Stimulated activated CD4-positive, alpha-beta T cell treated with anti-CD3 and anti-CD28 coated beads, Interleukin-1b, Interleukin-23, amount 100 ng/mL, for 4 hours (primary cell): ENCODE measurements around the gene GLI2.

ENCODE experiments used
- DNase-seq, 2 donors: peaks; one replicate each; pipeline ENCODE4 v3.0.0-alpha.2; 2020; ENCODE audit warnings: low read depth in 2 of 2

The GLI2 gene

GRCh38 chr2:120770176-120770575, 34.5 kb downstream of the GLI2 start:
- DNase-seq, result no peak

DNA sequence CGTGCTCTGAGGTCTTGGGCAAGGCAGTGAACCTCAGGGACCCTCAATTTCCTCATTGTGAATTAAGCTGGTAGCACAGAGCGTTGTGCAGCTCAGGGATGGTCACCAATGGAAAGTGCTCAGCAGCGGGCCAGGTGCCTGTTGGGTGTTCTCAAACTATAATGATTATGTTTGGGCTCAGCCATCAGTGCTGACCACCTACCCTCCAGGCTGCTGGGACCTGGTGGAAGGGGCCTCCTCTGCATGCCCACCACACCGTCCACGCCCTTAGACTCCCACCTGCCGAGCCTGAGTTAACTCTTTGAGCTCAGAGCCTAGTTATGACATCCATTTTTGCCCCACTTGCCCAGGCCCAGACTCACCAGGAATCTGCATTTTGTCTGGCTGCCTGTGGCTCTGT, 35.0 kb downstream of the GLI2 start:
- DNase-seq, result no peak

DNA sequence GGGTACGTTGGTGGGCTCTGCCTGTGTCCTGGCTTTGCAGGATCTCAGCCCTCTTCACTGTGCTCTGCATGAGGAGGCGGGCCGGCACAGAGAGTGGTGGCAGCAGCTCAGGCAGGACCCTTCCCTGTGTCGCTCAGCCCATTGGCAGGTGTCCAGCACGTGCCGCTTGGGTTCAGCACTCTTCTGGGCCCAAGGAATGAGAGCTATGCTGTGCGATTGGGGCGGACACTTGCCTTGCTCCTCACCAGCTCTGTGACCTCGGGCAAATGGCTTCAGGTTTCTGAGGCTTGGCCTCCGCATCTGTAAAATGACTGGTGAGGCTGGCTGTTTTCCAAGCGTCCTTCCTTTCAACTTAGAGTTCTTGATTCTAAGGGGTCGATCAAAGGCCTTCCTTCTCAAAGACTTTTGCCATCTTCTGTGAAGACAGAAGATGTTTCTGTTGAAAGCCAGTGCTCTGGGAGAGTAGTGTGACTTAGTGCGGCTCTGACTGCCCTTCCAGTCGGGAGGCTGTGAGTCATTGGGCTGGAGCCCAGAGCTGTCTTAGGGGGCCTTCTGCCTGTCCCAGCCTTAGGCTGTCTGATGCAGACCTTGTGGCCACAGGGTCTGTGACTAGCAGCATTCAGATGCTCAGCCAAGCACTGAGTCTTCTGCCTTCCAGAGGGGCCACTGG, 35.6 kb downstream of the GLI2 start:
- no peak for DNase-seq

GRCh38 chr2:120771781-120772208, 36.1 kb downstream of the GLI2 start:
- no peak for DNase-seq

DNA sequence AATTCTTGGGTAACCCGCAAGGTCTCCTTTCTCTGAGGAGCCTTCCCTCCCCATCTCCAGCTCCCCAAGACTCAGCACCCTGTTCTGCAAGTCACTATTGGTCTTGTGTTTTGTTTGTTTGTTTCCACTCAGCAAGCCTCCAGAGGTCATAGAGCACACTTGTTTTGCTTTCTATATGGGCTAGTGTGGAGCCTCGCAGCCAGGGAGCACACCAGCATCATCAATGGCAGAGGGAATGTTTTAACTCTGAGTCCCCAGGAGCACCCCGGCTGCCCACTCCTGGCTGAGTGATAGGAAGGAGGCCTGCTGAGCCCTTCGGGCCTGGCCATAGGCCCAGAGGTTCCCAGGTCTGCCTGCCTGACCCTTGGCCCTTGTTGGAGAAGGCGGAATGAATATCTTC, 36.6 kb downstream of the GLI2 start:
- no peak for DNase-seq

GRCh38 chr2:120773186-120773800, 37.6 kb downstream of the GLI2 start:
- no peak for DNase-seq

- no peak for DNase-seq
Observed at GRCh38 chr2:120774557-120775160, 39.0 kb downstream of the GLI2 start.

- no peak for DNase-seq
Observed at GRCh38 chr2:120775194-120775593, 39.5 kb downstream of the GLI2 start.

GRCh38 chr2:120775801-120776589, 40.3 kb downstream of the GLI2 start:
- no peak for DNase-seq

DNA sequence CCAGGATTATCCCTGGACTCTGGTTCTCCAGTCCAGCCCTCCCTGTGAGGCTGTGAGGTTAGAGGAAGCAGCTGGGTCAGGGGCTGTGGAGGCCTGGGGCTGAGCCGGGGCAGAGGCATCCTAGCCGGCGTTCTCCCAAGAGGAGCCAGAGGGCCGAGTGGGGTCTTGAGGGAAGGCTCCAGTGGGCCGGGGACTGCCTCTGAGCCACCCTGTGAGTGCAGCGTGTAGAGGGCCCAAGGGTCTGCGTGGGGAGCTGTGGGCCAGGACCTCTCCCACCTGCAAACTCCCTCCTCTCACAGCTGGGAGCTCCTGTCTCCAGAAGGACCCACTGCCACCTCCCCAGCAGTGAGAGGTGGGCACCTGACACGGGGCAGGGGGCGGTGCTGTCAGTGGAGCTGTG, 41.0 kb downstream of the GLI2 start:
- no peak for DNase-seq

DNA sequence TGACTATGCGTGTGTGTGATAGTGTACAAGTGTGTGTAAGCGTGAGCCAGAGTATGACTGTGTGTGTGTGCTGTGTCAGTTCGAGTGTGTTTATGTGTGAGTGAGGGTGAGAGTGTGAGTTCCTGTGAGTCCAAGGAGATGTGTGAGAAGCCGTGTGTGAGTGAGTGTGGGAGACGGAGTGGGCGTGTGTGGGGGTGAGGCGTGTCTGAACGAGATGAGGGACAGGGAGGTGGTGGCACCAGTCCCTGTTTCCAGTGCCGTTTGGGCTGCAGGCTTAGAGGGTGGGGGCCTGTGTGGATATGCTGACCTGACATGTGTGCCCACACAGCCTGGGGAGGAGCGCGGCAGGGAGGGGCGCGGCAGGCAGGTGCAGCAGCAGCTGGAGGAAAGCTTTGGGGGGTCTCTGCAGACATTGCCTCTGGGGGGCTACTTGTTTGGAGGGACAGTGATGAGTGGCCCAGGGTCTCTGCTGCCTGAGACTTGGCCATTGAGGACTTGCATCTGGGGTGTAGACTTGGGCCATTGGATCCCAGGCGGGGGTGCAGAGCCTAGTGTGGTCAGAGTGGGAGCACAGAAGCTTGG, 41.6 kb downstream of the GLI2 start:
- DNase-seq, result no peak

DNA sequence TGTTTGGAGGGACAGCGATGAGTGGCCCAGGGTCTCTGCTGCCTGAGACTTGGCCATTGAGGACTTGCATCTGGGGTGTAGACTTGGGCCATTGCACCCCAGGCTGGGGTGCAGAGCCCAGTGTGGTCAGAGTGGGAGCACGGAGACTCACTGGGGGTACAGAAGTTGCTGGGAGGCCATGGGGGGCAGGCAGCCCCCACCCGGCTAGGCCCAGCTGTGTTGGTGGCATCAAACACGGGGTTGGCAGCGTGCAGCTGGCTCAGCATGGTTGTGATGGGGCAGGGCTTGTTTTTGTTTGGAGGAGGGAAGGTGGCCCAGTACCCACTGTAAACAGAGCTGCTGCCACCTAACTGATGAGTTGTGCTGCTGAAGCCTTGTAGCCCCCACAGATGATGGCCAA, 42.1 kb downstream of the GLI2 start:
- no peak for DNase-seq

GRCh38 chr2:120778244-120778643, 42.6 kb downstream of the GLI2 start:
- DNase-seq, result no peak

DNA sequence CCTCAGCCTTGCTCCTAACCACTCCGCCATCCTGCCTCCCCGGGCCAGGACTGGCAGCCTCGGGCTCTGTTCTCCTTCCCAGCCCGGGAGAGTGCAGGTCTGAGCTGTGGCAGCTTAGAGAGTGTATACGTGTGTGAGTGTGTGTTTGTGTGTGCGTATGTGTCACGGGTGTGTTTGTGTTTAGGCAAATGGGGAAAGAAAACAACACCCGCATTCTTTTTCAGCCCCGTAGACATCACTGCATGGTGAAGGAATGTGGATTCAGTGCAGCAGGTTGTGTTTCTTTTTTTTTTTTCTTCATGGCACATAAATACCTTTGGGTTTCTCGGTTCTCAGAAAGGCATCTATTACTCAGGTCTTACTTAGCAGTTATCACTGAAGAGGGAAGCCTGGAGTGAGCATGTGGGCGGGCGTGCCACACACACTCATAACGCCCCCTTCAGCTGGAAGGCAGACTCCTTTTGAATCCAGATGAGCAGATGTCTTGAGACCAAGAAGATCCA, 44.2 kb downstream of the GLI2 start:
- no peak for DNase-seq

- DNase-seq, result no peak
Observed at GRCh38 chr2:120780402-120780801, 44.7 kb downstream of the GLI2 start.

DNA sequence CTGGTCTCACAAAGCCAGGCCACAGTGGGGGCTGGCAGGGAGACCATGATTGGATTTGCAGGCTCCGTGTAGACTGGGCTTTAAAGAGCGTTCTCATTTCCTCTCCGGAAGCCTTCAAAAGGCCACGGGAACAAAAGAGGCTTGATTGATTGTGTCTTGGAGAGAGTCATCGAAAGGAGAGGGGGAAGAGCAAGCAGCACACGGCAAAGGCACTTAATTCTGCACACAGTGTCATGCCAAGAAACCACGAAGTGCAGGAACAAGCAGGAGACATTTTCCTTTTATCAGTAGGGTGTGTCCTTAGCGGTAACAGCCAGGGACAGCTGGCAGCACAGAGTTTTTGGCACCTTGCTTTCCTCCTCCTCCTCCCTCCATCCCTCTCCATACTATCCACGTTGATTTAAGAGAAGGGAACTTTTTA, 47.7 kb downstream of the GLI2 start:
- no peak for DNase-seq

DNA sequence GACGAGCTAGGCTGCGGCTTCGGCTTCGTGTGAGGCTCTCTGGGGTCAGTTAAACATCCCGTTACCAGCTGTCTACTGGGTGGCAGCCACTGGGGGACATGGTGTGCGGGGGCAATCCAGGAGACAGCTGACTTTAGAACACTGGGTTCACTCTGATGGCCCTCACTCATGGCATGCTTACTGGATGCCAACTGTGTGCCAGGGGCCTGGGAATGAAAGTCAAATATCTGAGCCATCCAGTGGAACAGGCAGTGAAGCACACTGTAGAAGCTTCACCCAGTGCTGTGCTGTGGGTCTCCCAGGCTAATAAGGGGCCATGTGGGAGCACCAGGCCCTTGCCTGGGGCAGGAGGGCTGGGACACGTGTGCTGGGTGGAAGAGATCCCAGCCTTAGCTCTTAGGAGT, 48.3 kb downstream of the GLI2 start:
- no peak for DNase-seq
